ENCODE measurements around the gene PHETA1. TPM values are rescaled to one million over a fixed set of nuclear protein-coding genes. Genes with fewer than 3 reads are reported as not detected.
"Not testable (repeated sequence)": the region's sequence is repeated elsewhere in the genome, so short reads cannot be mapped to it uniquely, and the experiment has no call there.

PHETA1 gene
- total and polyA plus RNA-seq, 9 donors, result 5.5 to 11.7 (median 8.7) TPM

DNA sequence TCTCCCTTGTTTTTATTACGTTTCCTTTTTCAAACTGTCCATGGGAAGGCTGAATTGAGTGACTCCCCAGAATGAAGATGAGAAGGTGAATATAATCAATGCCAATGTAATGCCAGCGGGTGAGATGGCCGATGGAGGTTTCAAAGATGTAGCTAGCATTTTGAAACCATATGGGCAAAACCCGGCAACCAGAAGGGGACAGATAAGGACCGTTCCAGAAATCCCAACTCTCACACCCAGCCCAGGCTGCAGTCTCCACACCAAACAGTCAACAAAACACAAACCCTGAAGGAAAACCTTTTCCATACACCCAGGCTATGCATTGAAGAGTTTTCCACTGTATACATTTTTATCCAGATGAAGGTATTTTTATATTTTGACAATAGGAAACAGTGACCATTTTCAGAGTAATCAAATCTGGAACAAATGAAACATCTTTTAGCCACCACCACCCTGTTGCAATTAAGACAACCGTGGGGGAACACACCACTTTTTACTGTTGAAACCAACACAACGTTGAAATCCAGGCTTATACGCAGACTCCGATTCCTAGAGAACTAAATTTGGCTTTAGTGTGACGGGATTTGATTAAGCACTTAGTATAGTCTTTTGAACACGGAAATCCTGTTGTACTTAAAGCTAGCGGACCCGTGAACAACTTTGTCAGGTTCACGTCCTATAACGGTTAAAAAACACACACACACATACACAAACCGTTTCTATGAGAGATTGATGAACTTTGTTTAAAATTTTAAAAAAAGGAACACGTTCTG is 19.0 kb downstream of the PHETA1 start:
- 94% methylated on average over 6 of the region's 17 CpGs for WGBS (ENCODE audit: insufficient coverage)
- H3K4me3 ChIP-seq (ENCODE audit: low read length), result no peak overlapping the region

GRCh38 chr12:111349101-111349747 is 19.7 kb downstream of the PHETA1 start:
- Histone ChIP-seq H3K27ac (ENCODE audit: low read length) (no peak overlapping the region), H3K9me3 (replicated peaks; ENCODE audit: control insufficient read depth, low read depth, low read length) (peaks cover 13% of the 10 kb centered on the region), H3K36me3 (ENCODE audit: control insufficient read depth, insufficient read depth, low read length) (no peaks in the 10 kb centered on the region), H3K4me3 (ENCODE audit: low read length) (no peak overlapping the region), H3K4me1 (ENCODE audit: control insufficient read depth, insufficient read depth, low read length) (no peaks in the 10 kb centered on the region), H3K27me3 (ENCODE audit: control insufficient read depth, insufficient read depth, low read length) (no peaks in the 10 kb centered on the region)
- WGBS (ENCODE audit: insufficient coverage), result 85% methylated on average over 6 of the region's 11 CpGs
- DNase-seq, result no peak

More for the DNA sequence above, 19.0 kb downstream of the PHETA1 start:
- H3K36me3 ChIP-seq (ENCODE audit: control insufficient read depth, insufficient read depth, low read length), result no peaks in the 10 kb centered on the region
- H3K9me3 ChIP-seq (replicated peaks; ENCODE audit: control insufficient read depth, low read depth, low read length), result peaks cover 13% of the 10 kb centered on the region
- H3K27me3 ChIP-seq (ENCODE audit: control insufficient read depth, insufficient read depth, low read length), result no peaks in the 10 kb centered on the region
- H3K4me1 ChIP-seq (ENCODE audit: control insufficient read depth, insufficient read depth, low read length), result no peaks in the 10 kb centered on the region
- no peak overlapping the region for H3K27ac ChIP-seq (ENCODE audit: low read length)
- no peak for DNase-seq

GRCh38 chr12:111347891-111348644 is 20.8 kb downstream of the PHETA1 start:
- Histone ChIP-seq H3K36me3 (ENCODE audit: control insufficient read depth, insufficient read depth, low read length) (no peaks in the 10 kb centered on the region), H3K4me3 (ENCODE audit: low read length) (no peak overlapping the region), H3K27ac (ENCODE audit: low read length) (no peak overlapping the region), H3K27me3 (ENCODE audit: control insufficient read depth, insufficient read depth, low read length) (peaks cover under 1% of the 10 kb centered on the region), H3K4me1 (ENCODE audit: control insufficient read depth, insufficient read depth, low read length) (no peaks in the 10 kb centered on the region), H3K9me3 (replicated peaks; ENCODE audit: control insufficient read depth, low read depth, low read length) (peaks cover 15% of the 10 kb centered on the region)
- 99% methylated on average over 12 of the region's 18 CpGs for WGBS (ENCODE audit: insufficient coverage)
- no peak for DNase-seq

- no peaks in the 10 kb centered on the region for H3K4me1 ChIP-seq (ENCODE audit: control insufficient read depth, insufficient read depth, low read length)
- no CpG with 5 or more reads among the region's 4 CpGs for WGBS (ENCODE audit: insufficient coverage)
- H3K4me3 ChIP-seq (ENCODE audit: low read length), result no peak overlapping the region
- no peak for DNase-seq
- peaks cover 2% of the 10 kb centered on the region for H3K27me3 ChIP-seq (ENCODE audit: control insufficient read depth, insufficient read depth, low read length)
- peaks cover 17% of the 10 kb centered on the region for H3K9me3 ChIP-seq (replicated peaks; ENCODE audit: control insufficient read depth, low read depth, low read length)
- H3K27ac ChIP-seq (ENCODE audit: low read length), result no peak overlapping the region
- no peaks in the 10 kb centered on the region for H3K36me3 ChIP-seq (ENCODE audit: control insufficient read depth, insufficient read depth, low read length)
These were observed 24.5 kb downstream of the PHETA1 start for GRCh38 chr12:111344254-111344875.

GRCh38 chr12:111343181-111343580 is 25.7 kb downstream of the PHETA1 start:
- Histone ChIP-seq H3K36me3 (ENCODE audit: control insufficient read depth, insufficient read depth, low read length) (no peaks in the 10 kb centered on the region), H3K4me1 (ENCODE audit: control insufficient read depth, insufficient read depth, low read length) (no peaks in the 10 kb centered on the region), H3K4me3 (ENCODE audit: low read length) (no peak overlapping the region), H3K27me3 (ENCODE audit: control insufficient read depth, insufficient read depth, low read length) (peaks cover 2% of the 10 kb centered on the region), H3K9me3 (replicated peaks; ENCODE audit: control insufficient read depth, low read depth, low read length) (peaks cover 12% of the 10 kb centered on the region), H3K27ac (ENCODE audit: low read length) (no peak overlapping the region)
- DNase-seq, result no peak
- no CpG with 5 or more reads among the region's 1 CpG for WGBS (ENCODE audit: insufficient coverage)

- no peak for DNase-seq
- Histone ChIP-seq H3K27me3 (ENCODE audit: control insufficient read depth, insufficient read depth, low read length) (peaks cover 2% of the 10 kb centered on the region), H3K9me3 (replicated peaks; ENCODE audit: control insufficient read depth, low read depth, low read length) (peaks cover 4% of the 10 kb centered on the region), H3K27ac (ENCODE audit: low read length) (no peak overlapping the region), H3K4me3 (ENCODE audit: low read length) (no peak overlapping the region), H3K36me3 (ENCODE audit: control insufficient read depth, insufficient read depth, low read length) (no peaks in the 10 kb centered on the region), H3K4me1 (ENCODE audit: control insufficient read depth, insufficient read depth, low read length) (no peaks in the 10 kb centered on the region)
- WGBS (ENCODE audit: insufficient coverage), result 100% methylated on average over 4 of the region's 8 CpGs
These were observed 26.5 kb downstream of the PHETA1 start for GRCh38 chr12:111342376-111342775.

DNA sequence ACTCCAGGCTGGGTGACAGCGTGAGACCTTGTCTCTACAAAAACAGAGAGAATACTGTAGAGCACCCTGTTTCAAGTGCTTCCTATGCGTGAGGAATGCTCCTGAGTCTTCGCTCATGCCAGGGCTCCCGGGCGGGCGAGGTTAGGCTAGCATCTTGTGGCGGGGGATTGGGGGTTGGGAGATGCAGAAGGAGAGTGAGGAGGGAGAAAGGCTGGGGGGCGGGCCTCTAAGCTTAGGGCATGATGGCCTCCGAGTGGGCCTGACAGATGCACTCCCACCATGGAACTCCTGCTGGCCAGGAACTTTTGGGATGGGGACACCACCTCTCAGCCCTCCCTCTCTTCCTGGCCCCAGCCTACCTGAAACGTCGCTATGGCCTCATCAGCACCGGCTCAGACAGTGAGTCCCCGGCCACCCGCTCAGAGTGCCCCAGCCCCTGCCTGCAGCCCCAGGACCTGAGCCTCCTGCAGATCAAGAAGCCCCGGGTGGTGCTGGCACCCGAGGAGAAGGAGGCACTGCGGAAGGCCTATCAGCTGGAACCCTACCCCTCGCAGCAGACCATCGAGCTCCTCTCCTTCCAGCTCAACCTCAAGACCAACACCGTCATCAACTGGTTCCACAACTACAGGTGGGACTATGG is 27.3 kb downstream of the PHETA1 start:
- WGBS (ENCODE audit: insufficient coverage), result 82% methylated on average over 11 of the region's 20 CpGs
- DNase-seq, result no peak
- Histone ChIP-seq H3K36me3 (ENCODE audit: control insufficient read depth, insufficient read depth, low read length) (no peaks in the 10 kb centered on the region), H3K27me3 (ENCODE audit: control insufficient read depth, insufficient read depth, low read length) (peaks cover 2% of the 10 kb centered on the region), H3K9me3 (replicated peaks; ENCODE audit: control insufficient read depth, low read depth, low read length) (peaks cover 4% of the 10 kb centered on the region), H3K4me3 (ENCODE audit: low read length) (no peak overlapping the region), H3K27ac (ENCODE audit: low read length) (no peak overlapping the region), H3K4me1 (ENCODE audit: control insufficient read depth, insufficient read depth, low read length) (no peaks in the 10 kb centered on the region)

DNA sequence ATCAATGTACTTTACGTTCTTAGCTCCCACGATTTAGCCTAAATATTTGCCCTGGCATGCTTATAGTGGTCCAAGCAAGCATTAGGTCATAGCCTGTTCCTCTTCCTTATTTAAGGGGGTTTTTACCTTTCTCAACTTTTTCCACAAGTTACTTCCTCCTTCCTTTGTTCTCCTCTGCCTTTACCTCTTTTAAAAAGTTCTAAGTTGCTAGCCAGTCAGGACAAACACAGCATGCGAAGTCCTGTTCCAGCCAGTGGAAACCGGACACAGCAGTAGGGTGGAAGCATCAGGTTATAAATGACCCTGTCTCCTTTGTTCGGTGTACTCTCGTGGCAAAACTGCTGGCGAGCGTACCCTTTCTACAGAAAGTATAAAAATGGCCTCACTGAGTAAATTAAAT is 28.2 kb downstream of the PHETA1 start:
- not testable (repeated sequence) for DNase-seq; H3K4me3 ChIP-seq (ENCODE audit: low read length); H3K27ac ChIP-seq (ENCODE audit: low read length); H3K27me3 ChIP-seq (ENCODE audit: control insufficient read depth, insufficient read depth, low read length); H3K4me1 ChIP-seq (ENCODE audit: control insufficient read depth, insufficient read depth, low read length); H3K36me3 ChIP-seq (ENCODE audit: control insufficient read depth, insufficient read depth, low read length); H3K9me3 ChIP-seq (replicated peaks; ENCODE audit: control insufficient read depth, low read depth, low read length)
- 80% methylated on average over 1 of the region's 8 CpGs for WGBS (ENCODE audit: insufficient coverage)

DNA sequence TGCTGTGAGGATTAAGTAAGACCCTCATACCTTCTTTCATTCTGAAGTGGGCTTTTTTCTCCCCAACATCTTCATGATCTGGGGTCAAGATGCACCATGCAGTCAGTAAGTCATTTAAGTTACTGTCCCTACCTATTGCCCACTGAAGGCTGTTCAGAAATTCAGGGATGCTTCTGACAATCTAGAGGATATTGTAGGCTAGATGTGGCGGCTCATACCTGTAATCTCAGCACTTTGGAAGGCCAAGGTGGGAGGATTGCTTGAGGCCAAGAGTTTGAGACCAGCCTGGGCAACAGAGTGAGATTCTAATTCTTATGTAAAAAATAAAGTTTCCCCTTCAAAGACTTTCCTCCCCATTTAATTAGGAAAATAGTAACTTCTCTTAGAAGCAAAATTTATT is 28.7 kb downstream of the PHETA1 start:
- 80% methylated on average over 1 of the region's 1 CpG for WGBS (ENCODE audit: insufficient coverage)
- Histone ChIP-seq H3K27me3 (ENCODE audit: control insufficient read depth, insufficient read depth, low read length) (peaks cover 2% of the 10 kb centered on the region), H3K9me3 (replicated peaks; ENCODE audit: control insufficient read depth, low read depth, low read length) (peaks cover 4% of the 10 kb centered on the region), H3K4me1 (ENCODE audit: control insufficient read depth, insufficient read depth, low read length) (no peaks in the 10 kb centered on the region), H3K4me3 (ENCODE audit: low read length) (no peak overlapping the region), H3K36me3 (ENCODE audit: control insufficient read depth, insufficient read depth, low read length) (no peaks in the 10 kb centered on the region), H3K27ac (ENCODE audit: low read length) (no peak overlapping the region)
- DNase-seq, result no peak

Measured in muscle of leg (tissue), 11 donors.